GM23338 (cell line): ENCODE data around the gene PLEKHA7. TPM values are rescaled to one million over a fixed set of nuclear protein-coding genes. Genes with fewer than 3 reads are reported as not detected.
"Not testable (repeated sequence)": the region's sequence is repeated elsewhere in the genome, so short reads cannot be mapped to it uniquely, and the experiment has no call there.

Experiments
- ATAC-seq: fragments of 200-7000 bp; cut with Tn5 transposase; 3 replicates; pipeline ENCODE4 v1.9.1; 2020
- DNase-seq: peaks from one replicate; pipeline ENCODE4 v3.0.0-alpha.2; 2015; ENCODE audit warnings: low spot score
- H2AFZ ChIP-seq: fragments of 200-600 bp; sonication (generic); 2 replicates; pipeline ENCODE4 v1.8.0; 2016; ENCODE audit warnings: antibody characterized with exemption, mild to moderate bottlenecking, moderate library complexity
- H3F3A ChIP-seq: fragments of 200-600 bp; sonication (generic); replicated peaks from 2 replicates; pipeline ENCODE4 v1.8.0; 2017; ENCODE audit warnings: antibody characterized with exemption, mixed run types, low read depth
- H3K27ac ChIP-seq: fragments of 200-600 bp; sonication (generic); 2 replicates; pipeline ENCODE4 v1.6.1; 2016; ENCODE audit warnings: low read depth
- H3K27me3 ChIP-seq: fragments of 200-600 bp; sonication (generic); 2 replicates; pipeline ENCODE4 v1.8.0; 2016; ENCODE audit warnings: mild to moderate bottlenecking, mixed run types, moderate library complexity; ENCODE audit not compliant: insufficient read depth
- H3K36me3 ChIP-seq: fragments of 200-600 bp; sonication (generic); 2 replicates; pipeline ENCODE4 v1.8.0; 2016; ENCODE audit warnings: mild to moderate bottlenecking; ENCODE audit not compliant: insufficient read depth
- H3K4me1 ChIP-seq: fragments of 200-600 bp; sonication (generic); 2 replicates; pipeline ENCODE4 v1.8.0; 2016; ENCODE audit warnings: mild to moderate bottlenecking, moderate library complexity; ENCODE audit not compliant: insufficient read depth
- H3K4me2 ChIP-seq: fragments of 200-600 bp; sonication (generic); 2 replicates; pipeline ENCODE4 v1.7.1; 2017; ENCODE audit warnings: mixed run types
- H3K4me3 ChIP-seq: fragments of 200-600 bp; sonication (generic); 2 replicates; pipeline ENCODE4 v1.6.1; 2016; ENCODE audit warnings: mixed run types
- H3K79me2 ChIP-seq: fragments of 200-600 bp; sonication (generic); replicated peaks from 2 replicates; pipeline ENCODE4 v1.8.0; 2017; ENCODE audit warnings: mild to moderate bottlenecking; ENCODE audit not compliant: insufficient read depth
- H3K9me2 ChIP-seq: fragments of 200-600 bp; sonication (generic); 2 replicates; pipeline ENCODE4 v1.8.0; 2017; ENCODE audit not compliant: insufficient read depth
- H4K20me1 ChIP-seq: fragments of 200-600 bp; sonication (generic); replicated peaks from 2 replicates; pipeline ENCODE4 v1.8.0; 2017; ENCODE audit warnings: mild to moderate bottlenecking; ENCODE audit not compliant: insufficient read depth
- H3K27ac Mint-ChIP-seq: 2 replicates; pipeline ENCODE4 v1.8.0; 2020; ENCODE audit warnings: inconsistent platforms, mild to moderate bottlenecking, moderate library complexity, mixed read lengths
- H3K27me3 Mint-ChIP-seq: 3 replicates; pipeline ENCODE4 v1.8.0; 2022; ENCODE audit warnings: low read depth, mild to moderate bottlenecking, moderate library complexity, mixed read lengths, inconsistent platforms; ENCODE audit not compliant: insufficient read depth, poor library complexity
- H3K36me3 Mint-ChIP-seq: 3 replicates; pipeline ENCODE4 v1.8.0; 2021; ENCODE audit warnings: low read depth, mild to moderate bottlenecking, inconsistent platforms, moderate library complexity, mixed read lengths
- H3K4me1 Mint-ChIP-seq: 3 replicates; pipeline ENCODE4 v1.8.0; 2020; ENCODE audit warnings: mild to moderate bottlenecking, inconsistent platforms, mixed read lengths
- H3K4me3 Mint-ChIP-seq: 3 replicates; pipeline ENCODE4 v1.8.0; 2021; ENCODE audit warnings: moderate library complexity, mild to moderate bottlenecking, inconsistent platforms, mixed read lengths
- H3K9me3 Mint-ChIP-seq: 3 replicates; pipeline ENCODE4 v1.8.0; 2020; ENCODE audit warnings: moderate library complexity, mild to moderate bottlenecking, inconsistent platforms, mixed read lengths
- CREB1 ChIP-seq: fragments of 250-450 bp; sonication (Bioruptor Pico); IDR thresholded peaks from 2 replicates; pipeline ENCODE4 v1.5.0; 2020; ENCODE audit warnings: low read depth, mild to moderate bottlenecking, moderate library complexity
- EZH2 ChIP-seq: fragments of 200-600 bp; sonication (generic); IDR thresholded peaks from one replicate; pipeline ENCODE4 v1.8.0; 2017; ENCODE audit warnings: antibody characterized with exemption, mild to moderate bottlenecking, low read depth; ENCODE audit not compliant: unreplicated experiment
- polyA plus RNA-seq: library from polyadenylated mRNA; unstranded; fragments of >200 nt; fragmentation: Nextera tagmentation; extraction: Ambion mirVana; gene quantifications from 2 replicates; pipeline ENCODE4 v1.2.1, GENCODE V29; 2016
- total RNA-seq: library from RNA; depleted of rRNA; stranded (reverse); fragments of >200 nt; shearing (Covaris generic); gene quantifications from 2 replicates; pipeline ENCODE4 v1.2.3, GENCODE V29; 2014
- TF ChIP-seq, protein P1 (sequence below): fragments of 250-450 bp; sonication (Bioruptor Pico); IDR thresholded peaks from 2 replicates; pipeline ENCODE4 v1.5.0; 2020; ENCODE audit warnings: mild to moderate bottlenecking, moderate library complexity
- TF ChIP-seq, protein P2 (sequence below): IDR thresholded peaks from 2 replicates; pipeline ENCODE4 v1.6.1; 2016; ENCODE audit warnings: antibody characterized with exemption

PLEKHA7 gene
- total and polyA plus RNA-seq, 2 experiments from 2014 or later, result 9.7 to 15.8 TPM

DNA sequence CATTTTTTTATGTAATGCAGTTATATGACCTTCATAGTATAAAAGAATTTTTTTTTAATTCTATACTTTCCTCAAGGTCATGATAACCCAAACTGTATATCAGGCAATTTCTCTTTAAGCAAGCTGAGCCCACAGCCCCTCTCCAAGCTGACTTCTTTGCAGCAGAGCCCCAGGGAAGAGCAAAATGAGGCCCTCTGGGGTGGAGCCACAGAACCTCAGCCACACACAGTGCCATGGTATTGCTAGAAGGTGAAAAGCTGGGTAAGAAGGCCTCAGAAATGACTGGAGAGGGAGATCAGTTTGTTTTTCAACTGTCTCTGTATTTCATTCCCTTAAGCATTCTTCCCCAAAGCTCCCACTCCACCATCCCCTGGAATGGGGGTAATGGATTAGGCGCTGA is 108.8 kb downstream of the PLEKHA7 start (continued):
- TF ChIP-seq, protein P1, sequence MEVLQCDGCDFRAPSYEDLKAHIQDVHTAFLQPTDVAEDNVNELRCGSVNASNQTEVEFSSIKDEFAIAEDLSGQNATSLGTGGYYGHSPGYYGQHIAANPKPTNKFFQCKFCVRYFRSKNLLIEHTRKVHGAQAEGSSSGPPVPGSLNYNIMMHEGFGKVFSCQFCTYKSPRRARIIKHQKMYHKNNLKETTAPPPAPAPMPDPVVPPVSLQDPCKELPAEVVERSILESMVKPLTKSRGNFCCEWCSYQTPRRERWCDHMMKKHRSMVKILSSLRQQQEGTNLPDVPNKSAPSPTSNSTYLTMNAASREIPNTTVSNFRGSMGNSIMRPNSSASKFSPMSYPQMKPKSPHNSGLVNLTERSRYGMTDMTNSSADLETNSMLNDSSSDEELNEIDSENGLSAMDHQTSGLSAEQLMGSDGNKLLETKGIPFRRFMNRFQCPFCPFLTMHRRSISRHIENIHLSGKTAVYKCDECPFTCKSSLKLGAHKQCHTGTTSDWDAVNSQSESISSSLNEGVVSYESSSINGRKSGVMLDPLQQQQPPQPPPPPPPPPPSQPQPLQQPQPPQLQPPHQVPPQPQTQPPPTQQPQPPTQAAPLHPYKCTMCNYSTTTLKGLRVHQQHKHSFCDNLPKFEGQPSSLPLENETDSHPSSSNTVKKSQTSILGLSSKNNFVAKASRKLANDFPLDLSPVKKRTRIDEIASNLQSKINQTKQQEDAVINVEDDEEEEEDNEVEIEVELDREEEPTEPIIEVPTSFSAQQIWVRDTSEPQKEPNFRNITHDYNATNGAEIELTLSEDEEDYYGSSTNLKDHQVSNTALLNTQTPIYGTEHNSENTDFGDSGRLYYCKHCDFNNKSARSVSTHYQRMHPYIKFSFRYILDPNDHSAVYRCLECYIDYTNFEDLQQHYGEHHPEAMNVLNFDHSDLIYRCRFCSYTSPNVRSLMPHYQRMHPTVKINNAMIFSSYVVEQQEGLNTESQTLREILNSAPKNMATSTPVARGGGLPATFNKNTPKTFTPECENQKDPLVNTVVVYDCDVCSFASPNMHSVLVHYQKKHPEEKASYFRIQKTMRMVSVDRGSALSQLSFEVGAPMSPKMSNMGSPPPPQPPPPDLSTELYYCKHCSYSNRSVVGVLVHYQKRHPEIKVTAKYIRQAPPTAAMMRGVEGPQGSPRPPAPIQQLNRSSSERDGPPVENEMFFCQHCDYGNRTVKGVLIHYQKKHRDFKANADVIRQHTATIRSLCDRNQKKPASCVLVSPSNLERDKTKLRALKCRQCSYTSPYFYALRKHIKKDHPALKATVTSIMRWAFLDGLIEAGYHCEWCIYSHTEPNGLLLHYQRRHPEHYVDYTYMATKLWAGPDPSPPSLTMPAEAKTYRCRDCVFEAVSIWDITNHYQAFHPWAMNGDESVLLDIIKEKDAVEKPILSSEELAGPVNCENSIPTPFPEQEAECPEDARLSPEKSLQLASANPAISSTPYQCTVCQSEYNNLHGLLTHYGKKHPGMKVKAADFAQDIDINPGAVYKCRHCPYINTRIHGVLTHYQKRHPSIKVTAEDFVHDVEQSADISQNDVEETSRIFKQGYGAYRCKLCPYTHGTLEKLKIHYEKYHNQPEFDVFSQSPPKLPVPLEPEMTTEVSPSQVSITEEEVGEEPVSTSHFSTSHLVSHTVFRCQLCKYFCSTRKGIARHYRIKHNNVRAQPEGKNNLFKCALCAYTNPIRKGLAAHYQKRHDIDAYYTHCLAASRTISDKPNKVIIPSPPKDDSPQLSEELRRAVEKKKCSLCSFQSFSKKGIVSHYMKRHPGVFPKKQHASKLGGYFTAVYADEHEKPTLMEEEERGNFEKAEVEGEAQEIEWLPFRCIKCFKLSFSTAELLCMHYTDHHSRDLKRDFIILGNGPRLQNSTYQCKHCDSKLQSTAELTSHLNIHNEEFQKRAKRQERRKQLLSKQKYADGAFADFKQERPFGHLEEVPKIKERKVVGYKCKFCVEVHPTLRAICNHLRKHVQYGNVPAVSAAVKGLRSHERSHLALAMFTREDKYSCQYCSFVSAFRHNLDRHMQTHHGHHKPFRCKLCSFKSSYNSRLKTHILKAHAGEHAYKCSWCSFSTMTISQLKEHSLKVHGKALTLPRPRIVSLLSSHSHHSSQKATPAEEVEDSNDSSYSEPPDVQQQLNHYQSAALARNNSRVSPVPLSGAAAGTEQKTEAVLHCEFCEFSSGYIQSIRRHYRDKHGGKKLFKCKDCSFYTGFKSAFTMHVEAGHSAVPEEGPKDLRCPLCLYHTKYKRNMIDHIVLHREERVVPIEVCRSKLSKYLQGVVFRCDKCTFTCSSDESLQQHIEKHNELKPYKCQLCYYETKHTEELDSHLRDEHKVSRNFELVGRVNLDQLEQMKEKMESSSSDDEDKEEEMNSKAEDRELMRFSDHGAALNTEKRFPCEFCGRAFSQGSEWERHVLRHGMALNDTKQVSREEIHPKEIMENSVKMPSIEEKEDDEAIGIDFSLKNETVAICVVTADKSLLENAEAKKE (CRISPR knock-in tag), result no peak
- TF ChIP-seq EZH2 (no peak), CREB1 (no peak)
- TF ChIP-seq, protein P2, sequence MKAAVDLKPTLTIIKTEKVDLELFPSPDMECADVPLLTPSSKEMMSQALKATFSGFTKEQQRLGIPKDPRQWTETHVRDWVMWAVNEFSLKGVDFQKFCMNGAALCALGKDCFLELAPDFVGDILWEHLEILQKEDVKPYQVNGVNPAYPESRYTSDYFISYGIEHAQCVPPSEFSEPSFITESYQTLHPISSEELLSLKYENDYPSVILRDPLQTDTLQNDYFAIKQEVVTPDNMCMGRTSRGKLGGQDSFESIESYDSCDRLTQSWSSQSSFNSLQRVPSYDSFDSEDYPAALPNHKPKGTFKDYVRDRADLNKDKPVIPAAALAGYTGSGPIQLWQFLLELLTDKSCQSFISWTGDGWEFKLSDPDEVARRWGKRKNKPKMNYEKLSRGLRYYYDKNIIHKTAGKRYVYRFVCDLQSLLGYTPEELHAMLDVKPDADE, result no peak

DNA sequence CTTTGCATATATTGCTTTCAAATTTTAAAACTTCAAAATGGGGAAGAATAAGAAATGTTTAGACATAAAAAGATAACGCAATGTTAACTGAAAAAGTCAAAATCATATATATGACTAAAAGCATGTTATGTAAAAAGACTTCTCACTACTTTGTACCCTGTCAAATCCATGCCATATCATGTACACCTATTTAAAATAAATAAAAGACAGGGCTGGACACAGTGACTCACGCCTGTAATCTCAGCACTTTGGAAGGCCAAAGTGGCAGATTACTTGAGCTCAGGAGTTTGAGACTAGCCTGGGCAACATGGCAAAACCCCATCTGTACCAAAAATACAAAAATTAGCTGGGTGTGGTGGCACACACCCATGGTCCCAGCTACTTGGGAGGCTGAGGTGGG is 109.5 kb downstream of the PLEKHA7 start:
- H3K4me2 ChIP-seq, H3K36me3 Mint-ChIP-seq, DNase-seq, H3K27ac ChIP-seq, H3K36me3 ChIP-seq, H3K9me3 Mint-ChIP-seq, H3K4me3 Mint-ChIP-seq, H4K20me1 ChIP-seq, ATAC-seq, H3K4me3 ChIP-seq, H3K27me3 ChIP-seq, H3K27ac Mint-ChIP-seq, H3K79me2 ChIP-seq, H2AFZ ChIP-seq, H3K27me3 Mint-ChIP-seq, H3K9me2 ChIP-seq, H3F3A ChIP-seq: not testable (repeated sequence)
- peaks cover 14% of the 10 kb centered on the region; the same call in 2 of the 3 replicates for H3K4me1 Mint-ChIP-seq
- peaks cover 11% of the 10 kb centered on the region for H3K4me1 ChIP-seq
